ENCODE data around the gene IGSF21.

DNA sequence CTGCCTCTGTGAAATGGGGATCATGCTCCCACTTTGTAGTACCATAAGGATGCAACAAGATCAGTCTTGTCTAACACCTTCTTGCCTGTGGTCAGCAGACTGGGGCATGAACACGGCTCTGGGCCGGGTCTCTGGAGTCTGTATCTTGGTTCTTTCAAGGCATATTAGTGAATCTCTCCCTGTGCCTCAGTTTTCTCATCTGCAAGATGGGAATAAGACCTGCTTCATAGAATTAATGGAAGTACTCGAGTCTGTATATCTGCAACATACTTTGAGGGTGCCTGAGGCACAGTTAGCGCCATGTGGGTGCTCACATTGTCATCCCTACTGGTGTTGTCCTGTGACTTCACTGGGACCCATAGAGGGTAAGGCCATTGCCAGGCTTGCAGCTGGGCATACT, 84.6 kb downstream of the IGSF21 start:
- TF ChIP-seq POLR2A (IDR thresholded peaks at IDR 0.05): no peak
- TF ChIP-seq, protein P1, sequence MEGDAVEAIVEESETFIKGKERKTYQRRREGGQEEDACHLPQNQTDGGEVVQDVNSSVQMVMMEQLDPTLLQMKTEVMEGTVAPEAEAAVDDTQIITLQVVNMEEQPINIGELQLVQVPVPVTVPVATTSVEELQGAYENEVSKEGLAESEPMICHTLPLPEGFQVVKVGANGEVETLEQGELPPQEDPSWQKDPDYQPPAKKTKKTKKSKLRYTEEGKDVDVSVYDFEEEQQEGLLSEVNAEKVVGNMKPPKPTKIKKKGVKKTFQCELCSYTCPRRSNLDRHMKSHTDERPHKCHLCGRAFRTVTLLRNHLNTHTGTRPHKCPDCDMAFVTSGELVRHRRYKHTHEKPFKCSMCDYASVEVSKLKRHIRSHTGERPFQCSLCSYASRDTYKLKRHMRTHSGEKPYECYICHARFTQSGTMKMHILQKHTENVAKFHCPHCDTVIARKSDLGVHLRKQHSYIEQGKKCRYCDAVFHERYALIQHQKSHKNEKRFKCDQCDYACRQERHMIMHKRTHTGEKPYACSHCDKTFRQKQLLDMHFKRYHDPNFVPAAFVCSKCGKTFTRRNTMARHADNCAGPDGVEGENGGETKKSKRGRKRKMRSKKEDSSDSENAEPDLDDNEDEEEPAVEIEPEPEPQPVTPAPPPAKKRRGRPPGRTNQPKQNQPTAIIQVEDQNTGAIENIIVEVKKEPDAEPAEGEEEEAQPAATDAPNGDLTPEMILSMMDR (IDR thresholded peaks at IDR 0.05): no peak
